A549 (cell line): Measurements from ENCODE around the gene DAGLA. TPM values are rescaled to one million over a fixed set of nuclear protein-coding genes. Genes with fewer than 3 reads are reported as not detected.

Experiments
- ATAC-seq, 2 experiments: fragments of 200-7000 bp in 1 of 2; fragments of >200 bp in 1 of 2; cut with Nextera tagmentation in 1 of 2; cut with Tn5 transposase in 1 of 2; 3 replicates each; pipeline versions ENCODE4 v1.8.0 to v1.9.1; 2018 to 2020; ENCODE audit warnings: mild to moderate bottlenecking in 1 of 2, moderate library complexity in 1 of 2
- CTCF ChIA-PET: fragments of 300-600 bp; sonication (Branson Sonifier 250); formaldehyde crosslinking; extraction: SDS; loops from one replicate; lab custom pipeline; 2021; ENCODE audit warnings: antibody characterized with exemption, inconsistent platforms; lab: Yijun Ruan, JAX
- POLR2A ChIA-PET: fragments of 350-600 bp; formaldehyde crosslinking; extraction: SDS; loops from one replicate; lab custom pipeline; 2021; ENCODE audit warnings: antibody characterized with exemption, inconsistent platforms; lab: Yijun Ruan, JAX
- DNase-seq, 2 experiments: peaks; one replicate each; pipeline versions ENCODE4 v3.0.0 to v3.0.0-alpha.2; 2011 to 2016; ENCODE audit warnings: low read depth in 1 of 2, low spot score in 1 of 2
- FAIRE-seq: peaks from 2 replicates; lab custom pipeline; 2011; peaks lifted over from hg19 to GRCh38; lab: Jason Lieb, UNC
- H3K27ac ChIP-seq, 2 experiments: fragments of >200 bp; sonication (Bioruptor Twin); formaldehyde crosslinking; 3 replicates each; pipeline ENCODE4 v1.5.1; 2016 to 2017
- H3K4me1 ChIP-seq: fragments of >200 bp; sonication (Bioruptor Twin); formaldehyde crosslinking; 3 replicates; pipeline ENCODE4 v1.6.1; 2016
- H3K4me2 ChIP-seq: fragments of >200 bp; sonication (Bioruptor Twin); formaldehyde crosslinking; 3 replicates; pipeline ENCODE4 v1.6.1; 2016
- H3K4me3 ChIP-seq: fragments of >200 bp; sonication (Bioruptor Twin); formaldehyde crosslinking; 3 replicates; pipeline ENCODE4 v1.5.1; 2016
- H3K9me3 ChIP-seq: fragments of >200 bp; sonication (Bioruptor Twin); formaldehyde crosslinking; 3 replicates; pipeline ENCODE4 v1.6.1; 2016
- CBX8 ChIP-seq: fragments of 200-600 bp; sonication (generic); IDR thresholded peaks from 2 replicates; pipeline ENCODE4 v1.6.1; 2016
- CHD4 ChIP-seq: fragments of 200-600 bp; sonication (generic); IDR thresholded peaks from 2 replicates; pipeline ENCODE4 v1.6.1; 2016; ENCODE audit warnings: antibody characterized with exemption, mild to moderate bottlenecking, borderline replicate concordance
- EHMT2 ChIP-seq: fragments of 200-600 bp; sonication (generic); IDR thresholded peaks from 2 replicates; pipeline ENCODE4 v1.6.1; 2016; ENCODE audit warnings: antibody characterized with exemption, low read depth, mild to moderate bottlenecking, moderate library complexity
- HDAC2 ChIP-seq: fragments of 200-600 bp; sonication (generic); IDR thresholded peaks from 2 replicates; pipeline ENCODE4 v1.6.1; 2016
- JUN ChIP-seq, 2 experiments: fragments of >200 bp; sonication (Bioruptor Twin); formaldehyde crosslinking; IDR thresholded peaks; 2 replicates in 1 of 2; 3 replicates in 1 of 2; pipeline ENCODE4 v1.6.1; 2016 to 2017
- JUNB ChIP-seq: fragments of >200 bp; sonication (Bioruptor Twin); formaldehyde crosslinking; IDR thresholded peaks from 2 replicates; pipeline ENCODE4 v1.6.1; 2016
- MYC ChIP-seq: IDR thresholded peaks from 2 replicates; pipeline ENCODE4 v1.6.1; 2012; ENCODE audit warnings: mild to moderate bottlenecking, inconsistent platforms, low read length, improper control_type of control experiment, borderline replicate concordance
- NFE2L2 ChIP-seq: fragments of 150-350 bp; conservative IDR thresholded peaks from 2 replicates; pipeline ENCODE4 v1.6.1; 2014; ENCODE audit warnings: low read length
- RAD21 ChIP-seq, 2 experiments: fragments of >200 bp in 1 of 2; sonication (Bioruptor Twin) in 1 of 2; formaldehyde crosslinking in 1 of 2; IDR thresholded peaks in 1 of 2; conservative IDR thresholded peaks in 1 of 2; 2 replicates in 1 of 2; 3 replicates in 1 of 2; pipeline ENCODE4 v1.6.1; 2012 to 2018; ENCODE audit warnings: inconsistent platforms in 1 of 2
- SMC3 ChIP-seq: fragments of >200 bp; sonication (Bioruptor Twin); formaldehyde crosslinking; IDR thresholded peaks from 3 replicates; pipeline ENCODE4 v1.6.1; 2018; ENCODE audit warnings: inconsistent platforms
- USF2 ChIP-seq: fragments of 450-650 bp; IDR thresholded peaks from 2 replicates; pipeline ENCODE4 v1.6.1; 2014; ENCODE audit warnings: antibody characterized with exemption
- ZFP36 ChIP-seq: fragments of 450-650 bp; IDR thresholded peaks from 2 replicates; pipeline ENCODE4 v1.6.1; 2014; ENCODE audit warnings: borderline replicate concordance; ENCODE audit not compliant: partially characterized antibody
- WGBS: methylation state at CpG from one replicate; pipeline ENCODE4 v1.1.6; 2017; ENCODE audit errors: missing lambda C conversion rate; 5-methylcytosine and 5-hydroxymethylcytosine counted together
- polyA plus RNA-seq, 4 experiments: library from polyadenylated mRNA; depleted of rRNA in 3 of 4; stranded (reverse); fragments of >200 nt; fragmentation: RNase III in 1 of 4; extraction: RNeasy Plus Mini Kit Qiagen cat#74134 plus additional on column Dnase treatment in 1 of 4; gene quantifications; 2 replicates in 3 of 4; 3 replicates in 1 of 4; pipeline ENCODE4 v1.2.3, GENCODE V29; 2011 to 2017
- TF ChIP-seq, protein P1 (sequence below): fragments of >200 bp; sonication (Bioruptor Twin); formaldehyde crosslinking; IDR thresholded peaks from 3 replicates; pipeline ENCODE4 v1.5.1; 2016

Gene DAGLA
- polyA plus RNA-seq, 2 of the 4 experiments (the other 2 are of a cell fraction): 0.93 to 2.5 TPM

GRCh38 chr11:61769169-61769920, 89.2 kb downstream of the DAGLA start:
- no peak for FAIRE-seq
- no peak overlapping the region for H3K4me3 ChIP-seq
- POLR2A ChIA-PET: no interaction called here
- peak overlapping the region; percentile 40 to 70; a peak in 5 of 6 replicates for H3K27ac ChIP-seq
- no peaks in the 10 kb centered on the region for H3K9me3 ChIP-seq
- TF ChIP-seq JUN (IDR thresholded peaks at IDR 0.05): no peak
- no peak for TF ChIP-seq USF2
- TF ChIP-seq RAD21 (conservative IDR thresholded peaks at IDR 0.05 in 1 of 2, IDR thresholded peaks at IDR 0.05 in 1 of 2): peak in 1 of 2 experiments; percentile 7; a peak in 1 of 5 replicates
- TF ChIP-seq, protein P1, sequence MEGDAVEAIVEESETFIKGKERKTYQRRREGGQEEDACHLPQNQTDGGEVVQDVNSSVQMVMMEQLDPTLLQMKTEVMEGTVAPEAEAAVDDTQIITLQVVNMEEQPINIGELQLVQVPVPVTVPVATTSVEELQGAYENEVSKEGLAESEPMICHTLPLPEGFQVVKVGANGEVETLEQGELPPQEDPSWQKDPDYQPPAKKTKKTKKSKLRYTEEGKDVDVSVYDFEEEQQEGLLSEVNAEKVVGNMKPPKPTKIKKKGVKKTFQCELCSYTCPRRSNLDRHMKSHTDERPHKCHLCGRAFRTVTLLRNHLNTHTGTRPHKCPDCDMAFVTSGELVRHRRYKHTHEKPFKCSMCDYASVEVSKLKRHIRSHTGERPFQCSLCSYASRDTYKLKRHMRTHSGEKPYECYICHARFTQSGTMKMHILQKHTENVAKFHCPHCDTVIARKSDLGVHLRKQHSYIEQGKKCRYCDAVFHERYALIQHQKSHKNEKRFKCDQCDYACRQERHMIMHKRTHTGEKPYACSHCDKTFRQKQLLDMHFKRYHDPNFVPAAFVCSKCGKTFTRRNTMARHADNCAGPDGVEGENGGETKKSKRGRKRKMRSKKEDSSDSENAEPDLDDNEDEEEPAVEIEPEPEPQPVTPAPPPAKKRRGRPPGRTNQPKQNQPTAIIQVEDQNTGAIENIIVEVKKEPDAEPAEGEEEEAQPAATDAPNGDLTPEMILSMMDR: 0 out of 3 replicates have a peak, but pooled peaks have one; percentile 12
- TF ChIP-seq, all 56 proteins: peak for 2
- 77% methylated on average over 22 of the region's 33 CpGs for WGBS
- Histone ChIP-seq H3K4me2 (peak overlapping the region; percentile 43), H3K4me1 (peaks cover 75% of the 10 kb centered on the region)
- peak; percentile 35 to 67; a peak in 3 of 6 replicates for ATAC-seq
- CTCF ChIA-PET: interaction anchor here (1.0 to 7.2 kb wide), 4 partner anchors 16 to 28 kb away, joined by 4 to 44 read pairs (median 24); no protein-coding TSS in a partner anchor
- peak in 1 of 2 experiments; percentile 58 for DNase-seq

- H3K4me3 ChIP-seq: no peak overlapping the region
- peak overlapping the region; percentile 40 to 70; a peak in 4 of 6 replicates for H3K27ac ChIP-seq
- POLR2A ChIA-PET: no interaction called here
- no peak for TF ChIP-seq EHMT2
- no peak for TF ChIP-seq NFE2L2
- TF ChIP-seq CBX8: no peak
- TF ChIP-seq MYC: no peak
- no peak for TF ChIP-seq SMC3
- no peak for TF ChIP-seq ZFP36
- DNase-seq (no peak), FAIRE-seq (no peak), ATAC-seq (no peak; a peak in 1 of 6 replicates)
- CTCF ChIA-PET: interaction anchor here (1.1 to 1.7 kb wide), 3 partner anchors 16 to 27 kb away, joined by 3 to 7 read pairs (median 4); no protein-coding TSS in a partner anchor
- peak overlapping the region; percentile 43; the same call in 1 of the 3 replicates for H3K4me2 ChIP-seq
- WGBS: 80% methylated on average over 11 of the region's 20 CpGs
- H3K9me3 ChIP-seq: no peaks in the 10 kb centered on the region
- H3K4me1 ChIP-seq: peaks cover 68% of the 10 kb centered on the region
These were observed 89.9 kb downstream of the DAGLA start for GRCh38 chr11:61769946-61770683.

GRCh38 chr11:61771195-61771894, 91.2 kb downstream of the DAGLA start:
- ChIA-PET POLR2A (no interaction called here), CTCF (interaction anchor here (1.1 to 2.1 kb wide), 4 partner anchors 12 to 39 kb away, joined by 3 to 6 read pairs (median 4); no protein-coding TSS in a partner anchor)
- DNase-seq: no peak
- ATAC-seq: peak in 1 of 2 experiments; percentile 4; a peak in 2 of 6 replicates
- Histone ChIP-seq H3K4me2 (no peak overlapping the region), H3K9me3 (no peaks in the 10 kb centered on the region), H3K4me1 (peaks cover 62% of the 10 kb centered on the region), H3K27ac (peak overlapping the region in 1 of 2 experiments; percentile 74; a peak in 2 of 6 replicates), H3K4me3 (no peak overlapping the region)
- WGBS: 92% methylated on average over 15 of the region's 15 CpGs
- no peak for TF ChIP-seq HDAC2
- TF ChIP-seq ZFP36: peak; percentile 95
- TF ChIP-seq JUNB: no peak
- no peak for TF ChIP-seq CHD4
- FAIRE-seq: no peak
